K562 (cell line): Measurements from ENCODE around the gene SMAD3. TPM values are rescaled to one million over a fixed set of nuclear protein-coding genes. Genes with fewer than 3 reads are reported as not detected.

Experiments
- CHD4 ChIP-seq: fragments of 200-600 bp; sonication (generic); IDR thresholded peaks from 3 replicates; pipeline ENCODE4 v1.6.1; 2012; ENCODE audit warnings: low read depth, mild to moderate bottlenecking, mixed read lengths, low read length, inconsistent platforms; ENCODE audit not compliant: insufficient read depth, insufficient replicate concordance, poor library complexity, severe bottlenecking
- MTF1 ChIP-seq: fragments of 250-450 bp; sonication (Bioruptor Pico); IDR thresholded peaks from 2 replicates; pipeline ENCODE4 v1.9.0; 2021; ENCODE audit warnings: moderate library complexity, mild to moderate bottlenecking, inconsistent platforms, borderline replicate concordance
- PML ChIP-seq: IDR thresholded peaks from 2 replicates; pipeline ENCODE4 v1.6.1; 2012; ENCODE audit warnings: low read length, inconsistent platforms
- SIN3A ChIP-seq, 2 experiments: fragments of 150-350 bp in 1 of 2; IDR thresholded peaks; 2 replicates each; pipeline ENCODE4 v1.6.1; 2011 to 2016; ENCODE audit warnings: borderline replicate concordance in 2 of 2, low read depth in 2 of 2, low read length in 2 of 2, mild to moderate bottlenecking in 2 of 2, moderate library complexity in 2 of 2; ENCODE audit not compliant: control insufficient read depth in 1 of 2
- polyA plus RNA-seq, 8 experiments: library from polyadenylated mRNA; depleted of rRNA in 4 of 8; stranded (reverse) in 5 of 8; unstranded in 3 of 8; fragments of >200 nt; fragmentation: Nextera tagmentation in 2 of 8; fragmentation: Illumina TruSeq in 1 of 8; extraction: Ambion mirVana in 2 of 8; extraction: Trizol in 1 of 8; gene quantifications; 2 replicates each; pipeline versions ENCODE4 v1.2.1 to v1.2.3, GENCODE V29; 2011 to 2014; ENCODE audit warnings: inconsistent platforms in 1 of 8, missing spikeins in 1 of 8
- total RNA-seq, 7 experiments: library from RNA; depleted of rRNA in 6 of 7; stranded (reverse); fragments of >200 nt in 6 of 7; fragmentation: Illumina TruSeq in 2 of 7; extraction: Trizol in 2 of 7; gene quantifications; 2 replicates each; pipeline versions ENCODE4 v1.2.1 to v1.2.3, GENCODE V29; 2011 to 2021; ENCODE audit warnings: low replicate concordance in 1 of 7
- TF ChIP-seq, protein P1 (sequence below), 2 experiments: fragments of 450-650 bp; formaldehyde crosslinking in 1 of 2; IDR thresholded peaks; 2 replicates each; pipeline versions ENCODE4 v1.4.0 to v1.6.1; 2014 to 2020; ENCODE audit warnings: mild to moderate bottlenecking in 2 of 2, borderline replicate concordance in 1 of 2, low read depth in 1 of 2
- TF ChIP-seq, protein P2 (sequence below), 2 experiments: fragments of 450-650 bp; IDR thresholded peaks; 2 replicates each; pipeline ENCODE4 v1.6.1; 2016; ENCODE audit warnings: mild to moderate bottlenecking in 2 of 2, borderline replicate concordance in 1 of 2, low read depth in 1 of 2, moderate library complexity in 1 of 2

The SMAD3 gene
- total and polyA plus RNA-seq, 9 of the 15 experiments (the other 6 are each of a cell fraction or from before 2014, with no cell fraction given) = 4.3 to 39.2 (median 11.1) TPM

DNA sequence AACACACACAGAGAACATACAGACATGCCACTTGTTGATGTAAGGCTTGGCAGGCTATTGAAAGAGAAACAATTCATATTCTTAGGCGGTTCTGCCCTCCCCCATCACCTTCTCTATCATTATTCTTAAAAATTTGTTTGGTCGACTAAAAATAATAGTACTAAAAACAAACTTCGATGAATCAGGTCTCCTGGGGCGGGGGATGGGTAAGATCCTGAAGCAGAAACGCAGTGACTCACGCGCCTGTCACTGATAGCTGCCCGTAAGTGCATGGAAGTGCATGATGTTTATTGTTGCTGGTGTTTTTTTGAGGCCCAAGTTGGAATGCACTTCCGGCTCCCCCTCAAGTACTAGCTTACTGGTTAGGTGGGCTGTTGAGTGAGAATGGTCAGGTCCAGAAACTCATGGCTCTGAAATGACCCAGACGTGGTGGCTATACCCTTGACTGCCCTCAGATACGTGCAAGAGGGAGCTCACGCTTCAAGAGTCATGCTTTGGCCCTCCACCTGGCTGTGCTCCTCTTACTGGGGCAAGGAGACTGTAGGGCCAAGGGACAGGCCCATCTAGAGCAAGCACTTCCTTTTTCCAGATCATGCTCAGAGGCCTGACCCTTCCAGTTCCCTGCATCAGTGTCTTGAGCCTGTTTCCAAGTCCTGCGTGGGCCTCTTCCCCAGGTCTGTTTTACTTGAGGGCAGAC is 10.9 kb downstream of the SMAD3 start (continued):
- TF ChIP-seq, protein P1, sequence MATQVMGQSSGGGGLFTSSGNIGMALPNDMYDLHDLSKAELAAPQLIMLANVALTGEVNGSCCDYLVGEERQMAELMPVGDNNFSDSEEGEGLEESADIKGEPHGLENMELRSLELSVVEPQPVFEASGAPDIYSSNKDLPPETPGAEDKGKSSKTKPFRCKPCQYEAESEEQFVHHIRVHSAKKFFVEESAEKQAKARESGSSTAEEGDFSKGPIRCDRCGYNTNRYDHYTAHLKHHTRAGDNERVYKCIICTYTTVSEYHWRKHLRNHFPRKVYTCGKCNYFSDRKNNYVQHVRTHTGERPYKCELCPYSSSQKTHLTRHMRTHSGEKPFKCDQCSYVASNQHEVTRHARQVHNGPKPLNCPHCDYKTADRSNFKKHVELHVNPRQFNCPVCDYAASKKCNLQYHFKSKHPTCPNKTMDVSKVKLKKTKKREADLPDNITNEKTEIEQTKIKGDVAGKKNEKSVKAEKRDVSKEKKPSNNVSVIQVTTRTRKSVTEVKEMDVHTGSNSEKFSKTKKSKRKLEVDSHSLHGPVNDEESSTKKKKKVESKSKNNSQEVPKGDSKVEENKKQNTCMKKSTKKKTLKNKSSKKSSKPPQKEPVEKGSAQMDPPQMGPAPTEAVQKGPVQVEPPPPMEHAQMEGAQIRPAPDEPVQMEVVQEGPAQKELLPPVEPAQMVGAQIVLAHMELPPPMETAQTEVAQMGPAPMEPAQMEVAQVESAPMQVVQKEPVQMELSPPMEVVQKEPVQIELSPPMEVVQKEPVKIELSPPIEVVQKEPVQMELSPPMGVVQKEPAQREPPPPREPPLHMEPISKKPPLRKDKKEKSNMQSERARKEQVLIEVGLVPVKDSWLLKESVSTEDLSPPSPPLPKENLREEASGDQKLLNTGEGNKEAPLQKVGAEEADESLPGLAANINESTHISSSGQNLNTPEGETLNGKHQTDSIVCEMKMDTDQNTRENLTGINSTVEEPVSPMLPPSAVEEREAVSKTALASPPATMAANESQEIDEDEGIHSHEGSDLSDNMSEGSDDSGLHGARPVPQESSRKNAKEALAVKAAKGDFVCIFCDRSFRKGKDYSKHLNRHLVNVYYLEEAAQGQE (IDR thresholded peaks at IDR 0.05; ENCODE audit: borderline replicate concordance) = no peak
- TF ChIP-seq, protein P1 (CRISPR knock-in tag; IDR thresholded peaks at IDR 0.05; ENCODE audit: low read depth) = no peak
- TF ChIP-seq, protein P2, sequence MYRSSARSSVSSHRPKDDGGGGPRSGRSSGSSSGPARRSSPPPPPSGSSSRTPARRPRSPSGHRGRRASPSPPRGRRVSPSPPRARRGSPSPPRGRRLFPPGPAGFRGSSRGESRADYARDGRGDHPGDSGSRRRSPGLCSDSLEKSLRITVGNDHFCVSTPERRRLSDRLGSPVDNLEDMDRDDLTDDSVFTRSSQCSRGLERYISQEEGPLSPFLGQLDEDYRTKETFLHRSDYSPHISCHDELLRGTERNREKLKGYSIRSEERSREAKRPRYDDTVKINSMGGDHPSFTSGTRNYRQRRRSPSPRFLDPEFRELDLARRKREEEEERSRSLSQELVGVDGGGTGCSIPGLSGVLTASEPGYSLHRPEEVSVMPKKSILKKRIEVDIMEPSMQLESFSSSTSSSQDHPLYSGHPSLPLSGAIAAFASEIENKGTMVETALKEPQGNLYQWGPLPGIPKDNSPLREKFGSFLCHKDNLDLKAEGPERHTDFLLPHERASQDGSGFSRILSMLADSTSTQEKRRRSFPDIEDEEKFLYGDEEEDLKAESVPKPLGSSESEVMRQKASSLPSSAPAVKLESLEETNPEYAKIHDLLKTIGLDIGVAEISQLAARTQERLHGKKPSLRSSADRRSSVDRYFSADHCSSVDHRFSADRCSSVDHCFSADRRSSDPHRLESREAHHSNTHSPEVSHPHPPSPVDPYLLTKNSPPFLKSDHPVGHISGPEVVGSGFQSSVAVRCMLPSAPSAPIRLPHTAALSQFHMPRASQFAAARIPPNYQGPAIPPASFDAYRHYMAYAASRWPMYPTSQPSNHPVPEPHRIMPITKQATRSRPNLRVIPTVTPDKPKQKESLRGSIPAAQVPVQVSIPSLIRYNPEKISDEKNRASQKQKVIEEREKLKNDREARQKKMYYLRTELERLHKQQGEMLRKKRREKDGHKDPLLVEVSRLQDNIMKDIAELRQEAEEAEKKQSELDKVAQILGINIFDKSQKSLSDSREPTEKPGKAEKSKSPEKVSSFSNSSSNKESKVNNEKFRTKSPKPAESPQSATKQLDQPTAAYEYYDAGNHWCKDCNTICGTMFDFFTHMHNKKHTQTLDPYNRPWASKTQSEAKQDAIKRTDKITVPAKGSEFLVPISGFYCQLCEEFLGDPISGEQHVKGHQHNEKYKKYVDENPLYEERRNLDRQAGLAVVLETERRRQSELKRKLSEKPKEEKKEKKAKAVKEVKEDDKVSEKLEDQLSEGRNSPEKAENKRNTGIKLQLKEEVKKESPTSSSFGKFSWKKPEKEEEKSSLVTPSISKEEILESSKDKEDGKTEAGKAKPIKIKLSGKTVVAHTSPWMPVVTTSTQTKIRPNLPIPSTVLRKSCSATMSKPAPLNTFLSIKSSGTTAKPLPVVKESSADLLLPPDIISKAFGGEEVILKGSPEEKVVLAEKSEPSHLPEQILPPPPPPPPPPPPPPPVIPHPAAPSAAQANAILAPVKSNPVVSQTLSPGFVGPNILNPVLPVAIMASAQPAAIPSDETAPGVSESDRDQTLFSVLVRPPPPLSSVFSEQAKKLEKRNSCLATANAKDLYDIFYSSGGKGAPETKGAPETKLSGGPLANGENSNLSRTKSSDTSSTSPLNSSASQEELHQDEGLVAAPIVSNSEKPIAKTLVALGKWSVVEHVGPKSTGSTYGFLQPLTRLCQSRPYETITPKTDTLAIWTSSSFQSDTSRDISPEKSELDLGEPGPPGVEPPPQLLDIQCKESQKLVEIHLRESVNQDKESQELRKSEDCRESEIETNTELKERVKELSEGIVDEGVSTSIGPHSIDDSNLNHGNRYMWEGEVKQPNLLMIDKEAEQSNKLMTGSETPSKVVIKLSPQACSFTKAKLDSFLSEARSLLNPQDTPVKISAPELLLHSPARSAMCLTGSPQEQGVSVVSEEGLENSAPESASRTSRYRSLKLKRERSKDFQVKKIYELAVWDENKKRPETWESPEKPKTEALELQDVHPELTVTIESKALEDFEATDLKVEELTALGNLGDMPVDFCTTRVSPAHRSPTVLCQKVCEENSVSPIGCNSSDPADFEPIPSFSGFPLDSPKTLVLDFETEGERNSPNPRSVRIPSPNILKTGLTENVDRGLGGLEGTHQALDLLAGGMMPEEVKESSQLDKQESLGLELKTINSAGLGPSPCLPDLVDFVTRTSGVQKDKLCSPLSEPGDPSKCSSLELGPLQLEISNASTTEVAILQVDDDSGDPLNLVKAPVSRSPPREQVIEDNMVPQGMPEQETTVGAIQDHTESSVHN (IDR thresholded peaks at IDR 0.05; ENCODE audit: borderline replicate concordance in 1 of 2, low read depth in 1 of 2) = no peak
- TF ChIP-seq CHD4 (no peak), PML (no peak), MTF1 (CRISPR knock-in tag) (no peak), SIN3A (IDR thresholded peaks at IDR 0.05; ENCODE audit: borderline replicate concordance in 2 of 2, control insufficient read depth in 1 of 2, low read depth in 2 of 2, low read length in 2 of 2) (no peak)
